Ishikawa (cell line): ENCODE measurements around the gene KCNN3.

Experiments
- CEBPB ChIP-seq: IDR thresholded peaks from 2 replicates; pipeline ENCODE4 v1.6.1; 2012
- CREB1 ChIP-seq: IDR thresholded peaks from 2 replicates; pipeline ENCODE4 v1.6.1; 2012; ENCODE audit warnings: low read depth
- EGR1 ChIP-seq: IDR thresholded peaks from 2 replicates; pipeline ENCODE4 v1.6.1; 2012
- EP300 ChIP-seq: IDR thresholded peaks from 2 replicates; pipeline ENCODE4 v1.6.1; 2012; ENCODE audit warnings: borderline replicate concordance
- FOXM1 ChIP-seq: IDR thresholded peaks from 2 replicates; pipeline ENCODE4 v1.6.1; 2012; ENCODE audit warnings: low read depth, borderline replicate concordance
- NFIC ChIP-seq: IDR thresholded peaks from 2 replicates; pipeline ENCODE4 v1.6.1; 2012
- RAD21 ChIP-seq: IDR thresholded peaks from 2 replicates; pipeline ENCODE4 v1.6.1; 2012; ENCODE audit warnings: low read depth
- REST ChIP-seq: IDR thresholded peaks from 2 replicates; pipeline ENCODE4 v1.6.1; 2012; ENCODE audit warnings: low read depth, mild to moderate bottlenecking
- TAF1 ChIP-seq: IDR thresholded peaks from 2 replicates; pipeline ENCODE4 v1.6.1; 2012; ENCODE audit warnings: low read depth, mild to moderate bottlenecking
- TCF12 ChIP-seq: IDR thresholded peaks from 2 replicates; pipeline ENCODE4 v1.6.1; 2012; ENCODE audit warnings: low read depth
- TEAD4 ChIP-seq: IDR thresholded peaks from 2 replicates; pipeline ENCODE4 v1.6.1; 2012
- YY1 ChIP-seq: IDR thresholded peaks from 2 replicates; pipeline ENCODE4 v1.6.1; 2012; ENCODE audit warnings: low read depth
- ZBTB7A ChIP-seq: IDR thresholded peaks from 2 replicates; pipeline ENCODE4 v1.6.1; 2012; ENCODE audit warnings: low read depth
- TF ChIP-seq, protein P1 (sequence below): IDR thresholded peaks from 2 replicates; pipeline ENCODE4 v1.6.1; 2012
- TF ChIP-seq, protein P2 (sequence below): IDR thresholded peaks from 2 replicates; pipeline ENCODE4 v1.6.1; 2012

KCNN3 gene

DNA sequence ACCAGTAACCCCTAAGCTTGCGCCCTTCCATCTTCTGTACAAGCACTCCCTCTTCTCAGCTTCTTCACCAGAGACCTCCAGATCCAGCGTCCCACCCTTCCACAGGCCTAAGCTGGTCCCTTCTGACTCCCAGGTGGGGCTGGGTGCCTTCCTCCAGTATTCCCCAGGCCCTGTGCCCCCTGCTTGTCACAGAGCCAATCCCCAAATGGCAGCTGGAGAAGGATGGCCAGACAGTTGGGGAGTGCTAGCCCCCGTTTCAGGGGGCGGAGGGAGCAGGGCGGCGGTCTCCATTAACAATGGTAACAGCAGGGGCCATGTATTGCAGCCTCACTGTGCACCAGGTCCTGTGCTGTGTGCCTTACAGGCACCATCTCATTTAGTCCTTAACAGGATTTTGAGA, 85.7 kb downstream of the KCNN3 start:
- TF ChIP-seq CEBPB = no peak
- no peak for TF ChIP-seq TEAD4
- no peak for TF ChIP-seq TCF12
- no peak for TF ChIP-seq YY1
- no peak for TF ChIP-seq ZBTB7A
- TF ChIP-seq, protein P1, sequence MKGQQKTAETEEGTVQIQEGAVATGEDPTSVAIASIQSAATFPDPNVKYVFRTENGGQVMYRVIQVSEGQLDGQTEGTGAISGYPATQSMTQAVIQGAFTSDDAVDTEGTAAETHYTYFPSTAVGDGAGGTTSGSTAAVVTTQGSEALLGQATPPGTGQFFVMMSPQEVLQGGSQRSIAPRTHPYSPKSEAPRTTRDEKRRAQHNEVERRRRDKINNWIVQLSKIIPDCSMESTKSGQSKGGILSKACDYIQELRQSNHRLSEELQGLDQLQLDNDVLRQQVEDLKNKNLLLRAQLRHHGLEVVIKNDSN = no peak

DNA sequence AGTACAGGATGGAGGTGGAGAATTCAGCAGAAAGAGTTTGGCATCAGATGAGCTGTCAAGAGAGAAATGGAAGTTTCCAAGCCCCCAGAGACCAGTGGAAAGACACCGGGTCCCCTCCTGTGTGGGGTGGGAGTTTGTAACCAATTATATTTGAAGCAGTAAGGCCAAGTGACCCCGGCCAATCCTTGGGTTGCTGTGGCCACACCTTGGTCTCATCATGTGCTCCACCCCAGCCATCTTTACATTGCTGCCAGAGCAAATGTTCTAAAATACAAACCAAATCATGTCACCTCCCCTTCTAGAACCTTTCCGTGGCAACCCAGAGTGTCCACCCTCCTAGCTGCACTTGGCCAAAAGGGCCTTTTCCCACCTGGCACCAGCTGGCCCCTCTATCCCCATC, 86.1 kb downstream of the KCNN3 start:
- TF ChIP-seq NFIC = no peak
- TF ChIP-seq TCF12 = no peak
- TF ChIP-seq, protein P1 = no peak
- TF ChIP-seq YY1 = no peak
- no peak for TF ChIP-seq CREB1
- no peak for TF ChIP-seq EP300
- no peak for TF ChIP-seq EGR1
- TF ChIP-seq RAD21 = no peak
- no peak for TF ChIP-seq ZBTB7A
- TF ChIP-seq, protein P2, sequence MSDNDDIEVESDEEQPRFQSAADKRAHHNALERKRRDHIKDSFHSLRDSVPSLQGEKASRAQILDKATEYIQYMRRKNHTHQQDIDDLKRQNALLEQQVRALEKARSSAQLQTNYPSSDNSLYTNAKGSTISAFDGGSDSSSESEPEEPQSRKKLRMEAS = no peak
- TF ChIP-seq REST = no peak
- no peak for TF ChIP-seq FOXM1
- no peak for TF ChIP-seq TEAD4
- no peak for TF ChIP-seq TAF1
- no peak for TF ChIP-seq CEBPB

DNA sequence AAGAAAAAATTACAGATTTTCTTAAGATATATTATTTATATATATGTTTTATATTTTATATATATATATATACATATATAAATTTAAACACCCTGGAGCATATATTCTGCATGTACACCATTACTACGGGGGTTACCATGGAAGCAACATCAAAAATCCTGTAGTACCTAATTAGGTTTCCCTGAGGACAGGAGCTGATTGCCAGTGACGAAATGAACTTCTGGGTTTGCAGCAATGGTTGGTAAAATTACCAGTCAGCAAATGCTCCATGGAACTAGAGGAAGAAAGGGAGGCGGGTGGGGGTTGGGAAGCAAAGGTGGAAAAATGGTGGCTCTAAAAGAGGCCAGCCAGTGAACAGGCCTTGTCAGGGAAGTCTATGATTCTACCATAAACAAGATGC, 89.5 kb downstream of the KCNN3 start:
- TF ChIP-seq FOXM1 (no peak), TEAD4 (no peak)
- TF ChIP-seq, protein P1 = no peak

GRCh38 chr1:154779551-154780189, 90.4 kb downstream of the KCNN3 start:
- TF ChIP-seq, protein P2 = no peak
- TF ChIP-seq EP300 (no peak), FOXM1 (no peak), CREB1 (no peak), REST (no peak), ZBTB7A (no peak), YY1 (no peak), RAD21 (no peak), EGR1 (no peak), NFIC (no peak), TEAD4 (no peak), TAF1 (no peak), TCF12 (no peak), CEBPB (no peak)
- TF ChIP-seq, protein P1 = no peak

GRCh38 chr1:154778944-154779343, 91.1 kb downstream of the KCNN3 start:
- TF ChIP-seq, protein P2 = no peak
- TF ChIP-seq CEBPB (no peak), EP300 (no peak), EGR1 (no peak), TCF12 (no peak), REST (no peak), NFIC (no peak), CREB1 (no peak), YY1 (no peak), FOXM1 (no peak)
- TF ChIP-seq, protein P1 = no peak
